ENCODE results near the gene RAD51B. TPM values are rescaled to one million over a fixed set of nuclear protein-coding genes. Genes with fewer than 3 reads are reported as not detected.

The RAD51B gene
- total RNA-seq, 2 experiments from 2014 or later = 43.6 to 50.7 TPM

- DNase-seq (no peak), ATAC-seq (ENCODE audit: low read depth) (no peak)
- Mint-ChIP-seq H3K9me3 (peaks cover 1% of the 10 kb centered on the region), H3K4me1 (peaks cover 48% of the 10 kb centered on the region), H3K4me3 (no peak overlapping the region), H3K27me3 (no peaks in the 10 kb centered on the region), H3K27ac (no peak overlapping the region), H3K36me3 (no peaks in the 10 kb centered on the region)
- POLR2A ChIA-PET = no interaction called here
These were observed 861.9 kb downstream of the RAD51B start for GRCh38 chr14:68681256-68682011.

- H3K4me3 Mint-ChIP-seq = peak overlapping the region; percentile 60
- H3K36me3 Mint-ChIP-seq = no peaks in the 10 kb centered on the region
- DNase-seq (no peak), ATAC-seq (ENCODE audit: low read depth) (no peak)
- H3K9me3 Mint-ChIP-seq = peaks cover 1% of the 10 kb centered on the region
- POLR2A ChIA-PET = interaction anchor here (0.6 to 2.7 kb wide), 10 partner anchors 22 to 399 kb away, joined by 3 to 9 read pairs (median 4); partner anchors contain the start of gene ZFP36L1
- no peaks in the 10 kb centered on the region for H3K27me3 Mint-ChIP-seq
- peaks cover 46% of the 10 kb centered on the region for H3K4me1 Mint-ChIP-seq
- peak overlapping the region; percentile 91 for H3K27ac Mint-ChIP-seq
These were observed 862.9 kb downstream of the RAD51B start for GRCh38 chr14:68682166-68683103.

- Mint-ChIP-seq H3K4me3 (peak overlapping the region; percentile 60), H3K36me3 (no peaks in the 10 kb centered on the region), H3K27ac (peak overlapping the region; percentile 91), H3K9me3 (peaks cover 1% of the 10 kb centered on the region), H3K4me1 (peaks cover 42% of the 10 kb centered on the region), H3K27me3 (no peaks in the 10 kb centered on the region)
- ATAC-seq (ENCODE audit: low read depth) = no peak
- DNase-seq = no peak
- POLR2A ChIA-PET = interaction anchor here (0.6 to 2.7 kb wide), 10 partner anchors 21 to 400 kb away, joined by 3 to 9 read pairs (median 4); partner anchors contain the start of gene ZFP36L1
These were observed 863.7 kb downstream of the RAD51B start for GRCh38 chr14:68683326-68683725.

GRCh38 chr14:68684466-68685418, 865.2 kb downstream of the RAD51B start:
- Mint-ChIP-seq H3K4me1 (peaks cover 37% of the 10 kb centered on the region), H3K36me3 (no peaks in the 10 kb centered on the region), H3K27ac (peak overlapping the region; percentile 85), H3K9me3 (no peaks in the 10 kb centered on the region), H3K27me3 (no peaks in the 10 kb centered on the region), H3K4me3 (peak overlapping the region; percentile 41)
- POLR2A ChIA-PET = interaction anchor here (0.9 to 2.7 kb wide), 12 partner anchors 8 to 131 kb away, joined by 3 to 24 read pairs (median 4); partner anchors contain the start of gene ZFP36L1
- no peak for DNase-seq
- no peak for ATAC-seq (ENCODE audit: low read depth)

GRCh38 chr14:68685419-68686204, 866.0 kb downstream of the RAD51B start:
- ATAC-seq (ENCODE audit: low read depth) = peak; percentile 92
- no peaks in the 10 kb centered on the region for H3K36me3 Mint-ChIP-seq
- H3K9me3 Mint-ChIP-seq = no peaks in the 10 kb centered on the region
- H3K4me1 Mint-ChIP-seq = peaks cover 37% of the 10 kb centered on the region
- POLR2A ChIA-PET = interaction anchor here (0.5 to 2.2 kb wide), 15 partner anchors 9 to 868 kb away, joined by 3 to 24 read pairs (median 4); partner anchors contain the start of gene ZFP36L1
- no peaks in the 10 kb centered on the region for H3K27me3 Mint-ChIP-seq
- peak overlapping the region; percentile 85 for H3K27ac Mint-ChIP-seq
- DNase-seq = peak; percentile 71
- peak overlapping the region; percentile 41 for H3K4me3 Mint-ChIP-seq

GRCh38 chr14:68686205-68686465, 866.6 kb downstream of the RAD51B start:
- Mint-ChIP-seq H3K36me3 (no peaks in the 10 kb centered on the region), H3K4me1 (peaks cover 37% of the 10 kb centered on the region), H3K4me3 (no peak overlapping the region), H3K27ac (peak overlapping the region; percentile 85), H3K27me3 (no peaks in the 10 kb centered on the region), H3K9me3 (no peaks in the 10 kb centered on the region)
- no peak for DNase-seq
- no peak for ATAC-seq (ENCODE audit: low read depth)
- POLR2A ChIA-PET = interaction anchor here (0.8 to 2.2 kb wide), 8 partner anchors 9 to 179 kb away, joined by 3 to 24 read pairs (median 5); no protein-coding TSS in a partner anchor

GRCh38 chr14:68686724-68687123, 867.1 kb downstream of the RAD51B start:
- Mint-ChIP-seq H3K4me1 (peaks cover 35% of the 10 kb centered on the region), H3K36me3 (no peaks in the 10 kb centered on the region), H3K4me3 (no peak overlapping the region), H3K27me3 (no peaks in the 10 kb centered on the region), H3K27ac (no peak overlapping the region), H3K9me3 (no peaks in the 10 kb centered on the region)
- no peak for DNase-seq
- no peak for ATAC-seq (ENCODE audit: low read depth)
- POLR2A ChIA-PET = no interaction called here

GRCh38 chr14:68687746-68688145, 868.2 kb downstream of the RAD51B start:
- H3K4me1 Mint-ChIP-seq = peaks cover 29% of the 10 kb centered on the region
- no peaks in the 10 kb centered on the region for H3K9me3 Mint-ChIP-seq
- H3K27me3 Mint-ChIP-seq = no peaks in the 10 kb centered on the region
- ATAC-seq (ENCODE audit: low read depth) (no peak), DNase-seq (no peak)
- POLR2A ChIA-PET = interaction anchor here (0.7 to 1.1 kb wide), 2 partner anchors 49 to 102 kb away, joined by 4 to 6 read pairs; no protein-coding TSS in a partner anchor
- no peak overlapping the region for H3K27ac Mint-ChIP-seq
- H3K4me3 Mint-ChIP-seq = no peak overlapping the region
- no peaks in the 10 kb centered on the region for H3K36me3 Mint-ChIP-seq

- Mint-ChIP-seq H3K36me3 (no peaks in the 10 kb centered on the region), H3K9me3 (no peaks in the 10 kb centered on the region), H3K4me1 (peaks cover 24% of the 10 kb centered on the region), H3K4me3 (no peak overlapping the region), H3K27me3 (no peaks in the 10 kb centered on the region), H3K27ac (no peak overlapping the region)
- POLR2A ChIA-PET = interaction anchor here (0.9 to 1.1 kb wide), 3 partner anchors 92 to 101 kb away, joined by 3 read pairs; no protein-coding TSS in a partner anchor
- DNase-seq (no peak), ATAC-seq (ENCODE audit: low read depth) (no peak)
These were observed 869.3 kb downstream of the RAD51B start for GRCh38 chr14:68688872-68689371.

GRCh38 chr14:68689511-68689910, 869.9 kb downstream of the RAD51B start:
- Mint-ChIP-seq H3K27me3 (peaks cover 2% of the 10 kb centered on the region), H3K4me1 (peaks cover 18% of the 10 kb centered on the region), H3K27ac (no peak overlapping the region), H3K36me3 (no peaks in the 10 kb centered on the region), H3K9me3 (no peaks in the 10 kb centered on the region), H3K4me3 (no peak overlapping the region)
- POLR2A ChIA-PET = interaction anchor here (1.0 to 1.1 kb wide), 2 partner anchors 93 to 100 kb away, joined by 3 read pairs; no protein-coding TSS in a partner anchor
- no peak for ATAC-seq (ENCODE audit: low read depth)
- no peak for DNase-seq

GRCh38 chr14:68690089-68690958, 870.7 kb downstream of the RAD51B start:
- H3K27ac Mint-ChIP-seq = no peak overlapping the region
- POLR2A ChIA-PET = no interaction called here

More at GRCh38 chr14:68690089-68690958, 870.7 kb downstream of the RAD51B start:
- H3K9me3 Mint-ChIP-seq = no peaks in the 10 kb centered on the region
- H3K36me3 Mint-ChIP-seq = no peaks in the 10 kb centered on the region
- ATAC-seq (ENCODE audit: low read depth) (no peak), DNase-seq (no peak)
- peaks cover 2% of the 10 kb centered on the region for H3K27me3 Mint-ChIP-seq
- H3K4me3 Mint-ChIP-seq = no peak overlapping the region
- H3K4me1 Mint-ChIP-seq = peaks cover 15% of the 10 kb centered on the region
